GM12878 (cell line): ENCODE data around the gene RNF25. TPM values are rescaled to one million over a fixed set of nuclear protein-coding genes. Genes with fewer than 3 reads are reported as not detected.

Experiments used
- ATAC-seq: fragments of 200-7000 bp; cut with Tn5 transposase; 3 replicates; pipeline ENCODE4 v1.9.1; 2020; ENCODE audit warnings: mild to moderate bottlenecking, moderate library complexity
- BruUV-seq: library from RNA; stranded (reverse); fragments of 400-500 nt; replicated peaks from 2 replicates; lab custom pipeline; 2021; lab: Mats Ljungman, UMichigan
- CTCF ChIA-PET: fragments of 300-600 bp; sonication (Branson Sonifier 250); formaldehyde crosslinking; extraction: SDS; loops from one replicate; lab custom pipeline; 2021; ENCODE audit warnings: inconsistent platforms; lab: Yijun Ruan, JAX
- POLR2A ChIA-PET: fragments of 350-600 bp; formaldehyde crosslinking; extraction: SDS; loops from one replicate; lab custom pipeline; 2021; ENCODE audit warnings: inconsistent platforms; lab: Charles Lee
- RAD21 ChIA-PET: fragments of 300-600 bp; sonication (Branson Sonifier 250); formaldehyde crosslinking; loops from one replicate; lab custom pipeline; 2023; ENCODE audit warnings: antibody characterized with exemption; ENCODE audit not compliant: unreplicated experiment; lab: Charles Lee
- SMC1A ChIA-PET: fragments of 300-600 bp; sonication (Branson Sonifier 250); formaldehyde crosslinking; loops from one replicate; lab custom pipeline; 2023; ENCODE audit not compliant: unreplicated experiment, uncharacterized antibody; lab: Charles Lee
- DNase-seq: peaks from one replicate; pipeline ENCODE4 v3.0.0-alpha.2; 2011; ENCODE audit warnings: low read depth, low spot score
- FAIRE-seq: peaks from 3 replicates; lab custom pipeline; 2011; peaks lifted over from hg19 to GRCh38; lab: Jason Lieb, UNC
- H2AFZ ChIP-seq: 2 replicates; pipeline ENCODE4 v1.6.0; 2011; ENCODE audit warnings: low read depth, low read length, control low read depth; ENCODE audit not compliant: control insufficient read depth
- H3K27ac ChIP-seq: 2 replicates; pipeline ENCODE4 v1.5.1; 2011; ENCODE audit warnings: control low read depth; ENCODE audit not compliant: control insufficient read depth, insufficient read depth
- H3K27me3 ChIP-seq, 2 experiments: replicated peaks in 1 of 2; 2 replicates each; pipeline versions ENCODE4 v1.6.0 to v1.6.1; 2011; ENCODE audit warnings: low read length in 1 of 2; ENCODE audit not compliant: control insufficient read depth in 2 of 2, insufficient read depth in 2 of 2
- H3K36me3 ChIP-seq, 2 experiments: 2 replicates each; pipeline ENCODE4 v1.5.1; 2011; ENCODE audit warnings: low read length in 1 of 2; ENCODE audit not compliant: control insufficient read depth in 2 of 2, insufficient read depth in 2 of 2
- H3K4me1 ChIP-seq: 2 replicates; pipeline ENCODE4 v1.6.1; 2011; ENCODE audit warnings: mild to moderate bottlenecking, low read length, moderate library complexity, mixed read lengths; ENCODE audit not compliant: control insufficient read depth, insufficient read depth
- H3K4me2 ChIP-seq: 2 replicates; pipeline ENCODE4 v1.6.0; 2011; ENCODE audit warnings: control low read depth; ENCODE audit not compliant: control insufficient read depth, insufficient read depth
- H3K4me3 ChIP-seq: fragments of 200-600 bp; sonication (generic); 2 replicates; pipeline ENCODE4 v1.5.1; 2016
- H3K79me2 ChIP-seq: 2 replicates; pipeline ENCODE4 v1.6.0; 2011; ENCODE audit warnings: low read length; ENCODE audit not compliant: control insufficient read depth, insufficient read depth
- H3K9ac ChIP-seq: 2 replicates; pipeline ENCODE4 v1.8.0; 2011; ENCODE audit warnings: low read length, control low read depth, mixed read lengths; ENCODE audit not compliant: control insufficient read depth, insufficient read depth
- H3K9me3 ChIP-seq: replicated peaks from 3 replicates; pipeline ENCODE4 v1.5.1; 2011; ENCODE audit warnings: mild to moderate bottlenecking, low read length; ENCODE audit not compliant: control insufficient read depth, insufficient read depth
- H4K20me1 ChIP-seq: 2 replicates; pipeline ENCODE4 v1.6.0; 2011; ENCODE audit not compliant: control insufficient read depth, insufficient read depth
- ATF7 ChIP-seq: fragments of 450-650 bp; IDR thresholded peaks from 2 replicates; pipeline ENCODE4 v1.6.1; 2016; ENCODE audit warnings: low read depth, mild to moderate bottlenecking
- BCL3 ChIP-seq: IDR thresholded peaks from 2 replicates; pipeline ENCODE4 v1.6.1; 2011; ENCODE audit warnings: borderline replicate concordance, low read depth, mild to moderate bottlenecking, moderate library complexity, low read length; ENCODE audit not compliant: insufficient read depth, poor library complexity, severe bottlenecking
- BHLHE40 ChIP-seq, 2 experiments: fragments of 450-650 bp in 1 of 2; IDR thresholded peaks; 2 replicates each; pipeline ENCODE4 v1.6.1; 2011 to 2017; ENCODE audit warnings: low read depth in 2 of 2, borderline replicate concordance in 1 of 2, improper control_type of control experiment in 1 of 2, low read length in 1 of 2, mild to moderate bottlenecking in 1 of 2
- EZH2 ChIP-seq: IDR thresholded peaks from 2 replicates; pipeline ENCODE4 v1.6.1; 2012; ENCODE audit warnings: low read depth, mild to moderate bottlenecking, control low read depth, inconsistent platforms, low read length, borderline replicate concordance; ENCODE audit not compliant: control insufficient read depth
- FOXK2 ChIP-seq: fragments of 450-650 bp; IDR thresholded peaks from 2 replicates; pipeline ENCODE4 v1.6.1; 2017; ENCODE audit warnings: mild to moderate bottlenecking, moderate library complexity
- IRF4 ChIP-seq: IDR thresholded peaks from 2 replicates; pipeline ENCODE4 v1.6.1; 2011; ENCODE audit warnings: low read depth, low read length
- NBN ChIP-seq: fragments of 450-650 bp; IDR thresholded peaks from 2 replicates; pipeline ENCODE4 v1.6.1; 2016
- NKRF ChIP-seq: fragments of 450-650 bp; conservative IDR thresholded peaks from 2 replicates; pipeline ENCODE4 v1.6.1; 2017; ENCODE audit warnings: mild to moderate bottlenecking, moderate library complexity
- POU2F2 ChIP-seq: IDR thresholded peaks from 3 replicates; pipeline ENCODE4 v1.6.1; 2011; ENCODE audit warnings: low read depth, mild to moderate bottlenecking, low read length, borderline replicate concordance
- RCOR1 ChIP-seq: conservative IDR thresholded peaks from 2 replicates; pipeline ENCODE4 v1.6.1; 2012; ENCODE audit warnings: low read depth, low read length, improper control_type of control experiment
- SMC3 ChIP-seq: IDR thresholded peaks from 2 replicates; pipeline ENCODE4 v1.6.1; 2011; ENCODE audit warnings: low read length, improper control_type of control experiment, borderline replicate concordance
- SP1 ChIP-seq: IDR thresholded peaks from one replicate; pipeline ENCODE4 v1.6.1; 2011; ENCODE audit warnings: low read depth, low read length
- TAF1 ChIP-seq: IDR thresholded peaks from 2 replicates; pipeline ENCODE4 v1.6.1; 2011; ENCODE audit warnings: mild to moderate bottlenecking, low read depth, low read length, borderline replicate concordance
- ZBTB33 ChIP-seq: fragments of 450-650 bp; IDR thresholded peaks from 2 replicates; pipeline ENCODE4 v1.6.1; 2017; ENCODE audit warnings: mild to moderate bottlenecking
- ZNF592 ChIP-seq: fragments of 450-650 bp; IDR thresholded peaks from 2 replicates; pipeline ENCODE4 v1.6.1; 2017; ENCODE audit warnings: mild to moderate bottlenecking, moderate library complexity
- ZZZ3 ChIP-seq: IDR thresholded peaks from 2 replicates; pipeline ENCODE4 v1.6.1; 2011; ENCODE audit warnings: low read depth; ENCODE audit not compliant: control insufficient read depth, insufficient read length
- WGBS: methylation state at CpG from one replicate; pipeline ENCODE4 v1.1.6; 2016; ENCODE audit warnings: low lambda C conversion rate; ENCODE audit not compliant: insufficient replicate concordance, insufficient coverage; ENCODE audit errors: missing lambda C conversion rate; 5-methylcytosine and 5-hydroxymethylcytosine counted together
- in situ Hi-C: fragments of 300-500 bp; cut with MboI; formaldehyde crosslinking; loops from 9 replicates; pipeline ENCODE4 v1.14.3; 2018; ENCODE audit warnings: mixed read lengths
- intact Hi-C: fragments of 100-400 bp; cut with micrococcal nuclease; formaldehyde crosslinking; loops from one replicate; pipeline ENCODE4 v1.14.2; 2022; ENCODE audit not compliant: unreplicated experiment
- polyA plus RNA-seq, 11 experiments: library from polyadenylated mRNA; depleted of rRNA in 4 of 11; unstranded in 6 of 11; stranded (reverse) in 5 of 11; fragments of >200 nt; fragmentation: Nextera tagmentation in 4 of 11; fragmentation: Illumina TruSeq in 1 of 11; extraction: Ambion mirVana in 4 of 11; extraction: Trizol in 1 of 11; gene quantifications; 1 replicate in 1 of 11; 2 replicates in 10 of 11; pipeline versions ENCODE4 v1.2.1 to v1.2.3, GENCODE V29; 2011 to 2016; ENCODE audit warnings: inconsistent platforms in 2 of 11, missing spikeins in 2 of 11, low read depth in 1 of 11
- total RNA-seq, 4 experiments: library from RNA; depleted of rRNA in 3 of 4; stranded (reverse); fragments of >200 nt in 3 of 4; fragmentation: Illumina TruSeq in 1 of 4; extraction: Trizol in 1 of 4; gene quantifications; 2 replicates each; pipeline versions ENCODE4 v1.2.1 to v1.2.3, GENCODE V29; 2013 to 2021

RNF25 gene
- total and polyA plus RNA-seq, 10 of the 15 experiments (the other 5 are each of a cell fraction or from before 2014, with no cell fraction given), result 1.3 to 70.4 (median 28.4) TPM

- TF ChIP-seq SMC3 (no peak), BCL3 (no peak), ZBTB33 (no peak), IRF4 (no peak), EZH2 (no peak), SP1 (no peak), NKRF (no peak)
- TF ChIP-seq, all 136 proteins: peak for 0
Observed at GRCh38 chr2:218626369-218626768, 45.4 kb downstream of the RNF25 start (continued).

GRCh38 chr2:218623366-218623705, 48.5 kb downstream of the RNF25 start:
- ATAC-seq (no peak), DNase-seq (no peak), FAIRE-seq (no peak)
- no peaks in the 10 kb centered on the region for H3K9me3 ChIP-seq
- intact Hi-C loops (no loop called here), in situ Hi-C loops (no loop called here)
- no peaks in the 10 kb centered on the region for H3K79me2 ChIP-seq
- H3K4me2 ChIP-seq, result no peak overlapping the region
- H3K4me3 ChIP-seq, result no peak overlapping the region
- WGBS, result 20% methylated on average over 3 of the region's 3 CpGs
- no peak overlapping the region for H2AFZ ChIP-seq
- SMC1A ChIA-PET, result no interaction called here
- H4K20me1 ChIP-seq, result no peaks in the 10 kb centered on the region
- H3K36me3 ChIP-seq, result no peaks in the 10 kb centered on the region
- RAD21 ChIA-PET, result no interaction called here
- POLR2A ChIA-PET, result no interaction called here
- BruUV-seq, result no TSS peak
- no peak overlapping the region for H3K9ac ChIP-seq
- no peak overlapping the region for H3K27ac ChIP-seq
- no peaks in the 10 kb centered on the region for H3K4me1 ChIP-seq
- CTCF ChIA-PET, result no interaction called here
- no peaks in the 10 kb centered on the region for H3K27me3 ChIP-seq
- TF ChIP-seq BHLHE40 (IDR thresholded peaks at IDR 0.05; ENCODE audit: borderline replicate concordance in 1 of 2, low read depth in 2 of 2, low read length in 1 of 2), result no peak
- TF ChIP-seq ATF7, result no peak
- TF ChIP-seq TAF1, result no peak
- no peak for TF ChIP-seq NBN
- no peak for TF ChIP-seq RCOR1
- no peak for TF ChIP-seq FOXK2
- no peak for TF ChIP-seq ZZZ3
- TF ChIP-seq POU2F2, result no peak
- TF ChIP-seq ZNF592, result no peak
